Measurements from ENCODE around the gene PCDHGA3.

PCDHGA3 gene

DNA sequence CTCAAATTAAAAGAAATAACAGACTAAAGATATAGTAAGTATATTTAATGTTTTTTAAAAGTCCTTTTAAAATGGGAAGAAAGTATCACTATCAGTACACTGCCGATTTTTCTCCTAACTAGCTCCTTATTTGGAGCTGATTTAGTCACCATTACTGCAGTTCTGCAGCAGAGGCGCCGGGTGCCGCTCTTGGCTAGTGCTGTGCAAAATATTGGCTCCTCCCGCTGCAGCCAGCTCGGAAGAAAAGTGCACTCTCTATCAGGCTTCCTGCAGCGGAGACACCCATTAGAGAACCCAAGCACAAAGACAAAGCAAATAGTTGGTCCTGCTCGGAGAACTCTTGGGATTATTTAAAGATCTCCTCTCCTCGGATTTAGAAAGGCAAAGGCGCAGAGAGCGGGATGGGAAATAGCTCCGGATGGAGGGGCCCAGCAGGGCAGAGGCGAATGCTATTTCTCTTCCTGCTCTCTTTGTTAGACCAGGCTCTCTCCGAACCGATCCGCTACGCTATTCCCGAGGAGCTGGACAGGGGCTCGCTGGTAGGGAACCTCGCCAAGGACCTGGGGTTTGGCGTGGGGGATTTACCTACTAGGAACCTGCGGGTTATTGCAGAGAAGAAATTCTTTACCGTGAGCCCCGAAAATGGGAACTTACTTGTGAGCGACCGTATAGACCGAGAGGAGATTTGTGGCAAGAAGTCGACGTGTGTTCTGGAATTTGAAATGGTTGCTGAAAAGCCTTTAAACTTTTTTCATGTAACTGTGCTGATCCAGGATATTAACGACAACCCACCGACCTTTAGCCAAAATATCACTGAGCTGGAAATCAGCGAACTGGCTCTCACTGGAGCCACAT, 26.6 kb downstream of the PCDHGA3 start, which contains the start of gene PCDHGB3:
PCDHGB3 (plus strand) TSS at position 249 of the 855 bp plus-strand sequence; CDS start at position 402, 153 bp downstream.
- Histone ChIP-seq H3K27ac (ENCODE audit: extremely low read depth, low read depth, low read length) (no peak within 1 kb of the TSS), H3K4me3 (ENCODE audit: low read depth, low read length) (no peak within 1 kb of the TSS), H3K4me1 (ENCODE audit: control insufficient read depth, insufficient read depth, low read length) (no peaks in the 10 kb centered on the region), H3K9me3 (ENCODE audit: control insufficient read depth, insufficient read depth, low read depth, low read length) (no peaks in the 10 kb centered on the region; the same call in 1 of the 2 replicates), H3K36me3 (ENCODE audit: control insufficient read depth in 2 of 2, insufficient read depth in 1 of 2, low read length in 2 of 2) (no peaks in the 10 kb centered on the region)
- TF ChIP-seq ZNF785 (tag by site-specific recombination; IDR thresholded peaks at IDR 0.05) (no peak), HOXA7 (CRISPR knock-in tag; IDR thresholded peaks at IDR 0.05; ENCODE audit: borderline replicate concordance) (no peak), ZNF670 (tag by site-specific recombination; IDR thresholded peaks at IDR 0.05; ENCODE audit: low read depth) (no peak), ZNF311 (tag by site-specific recombination; IDR thresholded peaks at IDR 0.05; ENCODE audit: borderline replicate concordance) (no peak), BCL11B (tag by site-specific recombination; IDR thresholded peaks at IDR 0.05; ENCODE audit: low read depth) (no peak), ZNF169 (tag by site-specific recombination; IDR thresholded peaks at IDR 0.05) (no peak), ZNF48 (tag by site-specific recombination; IDR thresholded peaks at IDR 0.05) (no peak), GFI1B (tag by site-specific recombination; IDR thresholded peaks at IDR 0.05) (no peak), ZNF768 (tag by site-specific recombination; IDR thresholded peaks at IDR 0.05) (no peak), ZBTB21 (tag by site-specific recombination; IDR thresholded peaks at IDR 0.05) (no peak), ZNF658 (tag by site-specific recombination; IDR thresholded peaks at IDR 0.05) (no peak)
- TF ChIP-seq, protein P1, sequence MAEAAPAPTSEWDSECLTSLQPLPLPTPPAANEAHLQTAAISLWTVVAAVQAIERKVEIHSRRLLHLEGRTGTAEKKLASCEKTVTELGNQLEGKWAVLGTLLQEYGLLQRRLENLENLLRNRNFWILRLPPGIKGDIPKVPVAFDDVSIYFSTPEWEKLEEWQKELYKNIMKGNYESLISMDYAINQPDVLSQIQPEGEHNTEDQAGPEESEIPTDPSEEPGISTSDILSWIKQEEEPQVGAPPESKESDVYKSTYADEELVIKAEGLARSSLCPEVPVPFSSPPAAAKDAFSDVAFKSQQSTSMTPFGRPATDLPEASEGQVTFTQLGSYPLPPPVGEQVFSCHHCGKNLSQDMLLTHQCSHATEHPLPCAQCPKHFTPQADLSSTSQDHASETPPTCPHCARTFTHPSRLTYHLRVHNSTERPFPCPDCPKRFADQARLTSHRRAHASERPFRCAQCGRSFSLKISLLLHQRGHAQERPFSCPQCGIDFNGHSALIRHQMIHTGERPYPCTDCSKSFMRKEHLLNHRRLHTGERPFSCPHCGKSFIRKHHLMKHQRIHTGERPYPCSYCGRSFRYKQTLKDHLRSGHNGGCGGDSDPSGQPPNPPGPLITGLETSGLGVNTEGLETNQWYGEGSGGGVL (tag by site-specific recombination; IDR thresholded peaks at IDR 0.05), result no peak
- TF ChIP-seq, protein P2, sequence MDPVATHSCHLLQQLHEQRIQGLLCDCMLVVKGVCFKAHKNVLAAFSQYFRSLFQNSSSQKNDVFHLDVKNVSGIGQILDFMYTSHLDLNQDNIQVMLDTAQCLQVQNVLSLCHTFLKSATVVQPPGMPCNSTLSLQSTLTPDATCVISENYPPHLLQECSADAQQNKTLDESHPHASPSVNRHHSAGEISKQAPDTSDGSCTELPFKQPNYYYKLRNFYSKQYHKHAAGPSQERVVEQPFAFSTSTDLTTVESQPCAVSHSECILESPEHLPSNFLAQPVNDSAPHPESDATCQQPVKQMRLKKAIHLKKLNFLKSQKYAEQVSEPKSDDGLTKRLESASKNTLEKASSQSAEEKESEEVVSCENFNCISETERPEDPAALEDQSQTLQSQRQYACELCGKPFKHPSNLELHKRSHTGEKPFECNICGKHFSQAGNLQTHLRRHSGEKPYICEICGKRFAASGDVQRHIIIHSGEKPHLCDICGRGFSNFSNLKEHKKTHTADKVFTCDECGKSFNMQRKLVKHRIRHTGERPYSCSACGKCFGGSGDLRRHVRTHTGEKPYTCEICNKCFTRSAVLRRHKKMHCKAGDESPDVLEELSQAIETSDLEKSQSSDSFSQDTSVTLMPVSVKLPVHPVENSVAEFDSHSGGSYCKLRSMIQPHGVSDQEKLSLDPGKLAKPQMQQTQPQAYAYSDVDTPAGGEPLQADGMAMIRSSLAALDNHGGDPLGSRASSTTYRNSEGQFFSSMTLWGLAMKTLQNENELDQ (tag by site-specific recombination; IDR thresholded peaks at IDR 0.05; ENCODE audit: low read depth), result no peak
- ChIA-PET CTCF (interaction anchor here (0.6 to 3.3 kb wide), 28 partner anchors 10 to 222 kb away, joined by 3 to 22 read pairs (median 4); partner anchors contain the start of genes PCDHB10, PCDHGA1, PCDHGA11 and PCDHGA12), POLR2A (no interaction called here)

DNA sequence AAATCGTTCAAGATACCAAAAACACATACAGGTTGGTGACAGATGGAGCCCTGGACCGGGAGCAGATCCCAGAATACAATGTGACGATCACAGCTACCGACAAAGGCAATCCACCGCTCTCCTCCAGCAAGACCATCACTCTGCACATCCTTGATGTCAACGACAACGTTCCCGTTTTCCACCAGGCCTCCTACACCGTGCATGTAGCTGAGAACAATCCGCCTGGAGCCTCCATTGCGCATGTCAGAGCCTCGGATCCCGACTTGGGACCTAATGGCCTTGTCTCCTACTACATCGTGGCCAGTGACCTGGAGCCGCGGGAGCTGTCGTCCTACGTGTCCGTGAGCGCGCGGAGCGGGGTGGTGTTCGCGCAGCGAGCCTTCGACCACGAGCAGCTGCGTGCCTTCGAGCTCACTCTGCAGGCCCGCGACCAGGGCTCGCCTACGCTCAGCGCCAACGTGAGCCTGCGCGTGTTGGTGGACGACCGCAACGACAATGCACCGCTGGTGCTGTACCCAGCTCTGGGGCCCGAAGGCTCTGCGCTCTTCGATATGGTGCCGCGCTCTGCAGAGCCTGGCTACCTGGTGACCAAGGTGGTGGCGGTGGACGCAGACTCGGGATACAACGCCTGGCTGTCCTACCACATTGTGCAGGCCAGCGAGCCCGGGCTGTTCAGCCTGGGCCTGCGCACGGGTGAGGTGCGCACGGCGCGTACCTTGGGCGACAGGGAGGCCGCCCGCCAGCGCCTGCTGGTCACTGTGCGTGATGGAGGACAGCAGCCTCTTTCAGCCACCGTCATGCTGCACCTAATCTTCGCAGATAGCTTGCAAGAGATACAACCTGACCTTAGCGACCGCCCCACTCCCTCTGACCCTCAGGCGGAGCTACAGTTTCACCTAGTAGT, 28.2 kb downstream of the PCDHGA3 start:
- no peaks in the 10 kb centered on the region; the same call in 1 of the 2 replicates for H3K9me3 ChIP-seq (ENCODE audit: control insufficient read depth, insufficient read depth, low read depth, low read length)
- CTCF ChIA-PET, result interaction anchor here (0.9 to 3.3 kb wide), 8 partner anchors 16 to 194 kb away, joined by 3 to 22 read pairs (median 6); partner anchors contain the start of genes PCDHGA2, PCDHGA4, PCDHGB1 and PCDHGB5

More for the DNA sequence above, 28.2 kb downstream of the PCDHGA3 start:
- no peak overlapping the region for H3K27ac ChIP-seq (ENCODE audit: extremely low read depth, low read depth, low read length)
- POLR2A ChIA-PET, result no interaction called here
- H3K36me3 ChIP-seq (ENCODE audit: control insufficient read depth in 2 of 2, insufficient read depth in 1 of 2, low read length in 2 of 2), result no peaks in the 10 kb centered on the region
- H3K4me3 ChIP-seq (ENCODE audit: low read depth, low read length), result no peak overlapping the region
- no peak for TF ChIP-seq ZNF132 (tag by site-specific recombination; IDR thresholded peaks at IDR 0.05; ENCODE audit: borderline replicate concordance)
- TF ChIP-seq, protein P3, sequence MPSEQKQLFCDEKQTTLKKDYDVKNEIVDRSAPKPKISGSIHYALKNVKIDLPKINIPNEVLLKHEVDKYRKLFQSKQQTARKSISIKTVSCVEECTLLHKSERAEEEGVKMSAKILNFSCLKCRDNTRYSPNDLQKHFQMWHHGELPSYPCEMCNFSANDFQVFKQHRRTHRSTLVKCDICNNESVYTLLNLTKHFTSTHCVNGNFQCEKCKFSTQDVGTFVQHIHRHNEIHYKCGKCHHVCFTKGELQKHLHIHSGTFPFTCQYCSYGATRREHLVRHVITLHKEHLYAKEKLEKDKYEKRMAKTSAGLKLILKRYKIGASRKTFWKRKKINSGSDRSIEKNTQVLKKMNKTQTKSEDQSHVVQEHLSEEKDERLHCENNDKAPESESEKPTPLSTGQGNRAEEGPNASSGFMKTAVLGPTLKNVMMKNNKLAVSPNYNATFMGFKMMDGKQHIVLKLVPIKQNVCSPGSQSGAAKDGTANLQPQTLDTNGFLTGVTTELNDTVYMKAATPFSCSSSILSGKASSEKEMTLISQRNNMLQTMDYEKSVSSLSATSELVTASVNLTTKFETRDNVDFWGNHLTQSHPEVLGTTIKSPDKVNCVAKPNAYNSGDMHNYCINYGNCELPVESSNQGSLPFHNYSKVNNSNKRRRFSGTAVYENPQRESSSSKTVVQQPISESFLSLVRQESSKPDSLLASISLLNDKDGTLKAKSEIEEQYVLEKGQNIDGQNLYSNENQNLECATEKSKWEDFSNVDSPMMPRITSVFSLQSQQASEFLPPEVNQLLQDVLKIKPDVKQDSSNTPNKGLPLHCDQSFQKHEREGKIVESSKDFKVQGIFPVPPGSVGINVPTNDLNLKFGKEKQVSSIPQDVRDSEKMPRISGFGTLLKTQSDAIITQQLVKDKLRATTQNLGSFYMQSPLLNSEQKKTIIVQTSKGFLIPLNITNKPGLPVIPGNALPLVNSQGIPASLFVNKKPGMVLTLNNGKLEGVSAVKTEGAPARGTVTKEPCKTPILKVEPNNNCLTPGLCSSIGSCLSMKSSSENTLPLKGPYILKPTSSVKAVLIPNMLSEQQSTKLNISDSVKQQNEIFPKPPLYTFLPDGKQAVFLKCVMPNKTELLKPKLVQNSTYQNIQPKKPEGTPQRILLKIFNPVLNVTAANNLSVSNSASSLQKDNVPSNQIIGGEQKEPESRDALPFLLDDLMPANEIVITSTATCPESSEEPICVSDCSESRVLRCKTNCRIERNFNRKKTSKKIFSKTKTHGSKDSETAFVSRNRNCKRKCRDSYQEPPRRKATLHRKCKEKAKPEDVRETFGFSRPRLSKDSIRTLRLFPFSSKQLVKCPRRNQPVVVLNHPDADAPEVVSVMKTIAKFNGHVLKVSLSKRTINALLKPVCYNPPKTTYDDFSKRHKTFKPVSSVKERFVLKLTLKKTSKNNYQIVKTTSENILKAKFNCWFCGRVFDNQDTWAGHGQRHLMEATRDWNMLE (tag by site-specific recombination; conservative IDR thresholded peaks at IDR 0.05; ENCODE audit: low read depth), result no peak
- TF ChIP-seq ZNF274 (IDR thresholded peaks at IDR 0.05; ENCODE audit: low read length), result no peak
- TF ChIP-seq ZNF274 (tag by site-specific recombination; IDR thresholded peaks at IDR 0.05; ENCODE audit: borderline replicate concordance), result no peak
- no peak for TF ChIP-seq ZNF514 (tag by site-specific recombination; IDR thresholded peaks at IDR 0.05)
- TF ChIP-seq ZBTB21 (tag by site-specific recombination; IDR thresholded peaks at IDR 0.05), result no peak
- no peak for TF ChIP-seq ZNF311 (tag by site-specific recombination; IDR thresholded peaks at IDR 0.05; ENCODE audit: borderline replicate concordance)
- TF ChIP-seq ZNF585B (tag by site-specific recombination; IDR thresholded peaks at IDR 0.05), result no peak
- H3K4me1 ChIP-seq (ENCODE audit: control insufficient read depth, insufficient read depth, low read length), result no peaks in the 10 kb centered on the region

Data from HEK293 (cell line).